C4-2B (cell line): ENCODE measurements around the gene MYBPC2.

Experiments
- ZFX ChIP-seq: fragments of 450-650 bp; IDR thresholded peaks from 2 replicates; pipeline ENCODE4 v1.6.1; 2017
- TF ChIP-seq, protein P1 (sequence below): fragments of 450-650 bp; conservative IDR thresholded peaks from 2 replicates; pipeline ENCODE4 v1.5.1; 2017; ENCODE audit warnings: mild to moderate bottlenecking

DNA sequence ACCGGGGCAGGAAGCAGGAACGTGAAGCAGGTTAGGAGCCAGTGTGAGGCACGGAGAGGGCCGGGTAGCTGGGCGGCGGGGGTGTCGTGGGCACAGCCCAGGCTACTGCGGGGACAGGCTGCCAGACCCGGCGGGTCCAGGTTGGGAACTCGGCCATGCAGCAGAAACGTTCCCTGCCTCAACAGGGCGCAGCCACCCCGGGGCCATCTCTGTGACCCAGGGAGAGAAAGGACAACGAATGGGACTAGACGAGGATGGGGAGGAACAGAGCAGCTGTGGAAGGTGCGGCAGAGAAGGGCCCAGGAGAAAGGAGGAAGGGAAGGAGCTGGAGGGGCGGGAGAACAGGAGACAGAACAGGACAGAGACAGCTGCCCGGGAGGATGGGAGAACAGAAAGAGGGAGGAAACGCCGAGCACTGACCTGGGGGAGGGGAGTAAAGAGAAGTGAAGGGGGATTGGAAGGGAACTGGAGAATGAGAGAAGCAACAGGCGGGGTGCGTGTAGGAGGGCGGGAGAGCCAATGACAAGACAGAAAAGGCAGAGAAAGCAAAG lies 56.8 kb downstream of the MYBPC2 start:
- TF ChIP-seq, protein P1, sequence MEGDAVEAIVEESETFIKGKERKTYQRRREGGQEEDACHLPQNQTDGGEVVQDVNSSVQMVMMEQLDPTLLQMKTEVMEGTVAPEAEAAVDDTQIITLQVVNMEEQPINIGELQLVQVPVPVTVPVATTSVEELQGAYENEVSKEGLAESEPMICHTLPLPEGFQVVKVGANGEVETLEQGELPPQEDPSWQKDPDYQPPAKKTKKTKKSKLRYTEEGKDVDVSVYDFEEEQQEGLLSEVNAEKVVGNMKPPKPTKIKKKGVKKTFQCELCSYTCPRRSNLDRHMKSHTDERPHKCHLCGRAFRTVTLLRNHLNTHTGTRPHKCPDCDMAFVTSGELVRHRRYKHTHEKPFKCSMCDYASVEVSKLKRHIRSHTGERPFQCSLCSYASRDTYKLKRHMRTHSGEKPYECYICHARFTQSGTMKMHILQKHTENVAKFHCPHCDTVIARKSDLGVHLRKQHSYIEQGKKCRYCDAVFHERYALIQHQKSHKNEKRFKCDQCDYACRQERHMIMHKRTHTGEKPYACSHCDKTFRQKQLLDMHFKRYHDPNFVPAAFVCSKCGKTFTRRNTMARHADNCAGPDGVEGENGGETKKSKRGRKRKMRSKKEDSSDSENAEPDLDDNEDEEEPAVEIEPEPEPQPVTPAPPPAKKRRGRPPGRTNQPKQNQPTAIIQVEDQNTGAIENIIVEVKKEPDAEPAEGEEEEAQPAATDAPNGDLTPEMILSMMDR, result no peak
- TF ChIP-seq ZFX, result no peak
